ENCODE measurements around the gene OR5I1. TPM values are rescaled to one million over a fixed set of nuclear protein-coding genes. Genes with fewer than 3 reads are reported as not detected.

OR5I1 gene
- total and polyA plus RNA-seq, 2 of the 8 experiments (the other 6 are each of a cell fraction or from before 2014, with no cell fraction given), result not detected

GRCh38 chr11:55956521-55956920 is 20.3 kb upstream of the OR5I1 start:
- Histone ChIP-seq H3K79me1 (ENCODE audit: low read depth, low read length) (no peaks in the 10 kb centered on the region), H3K9ac (replicated peaks in 1 of 4; ENCODE audit: extremely low read depth in 1 of 4, low read depth in 3 of 4, low read length in 3 of 4) (no peak overlapping the region), H3K9me3 (ENCODE audit: insufficient read depth in 2 of 2, low read depth in 1 of 2, low read length in 1 of 2) (no peaks in the 10 kb centered on the region), H3K18ac (ENCODE audit: extremely low read depth, low read length) (no peak overlapping the region), H2BK120ac (replicated peaks; ENCODE audit: low read depth, low read length) (no peak overlapping the region), H3K23me2 (ENCODE audit: low read depth, low read length) (no peaks in the 10 kb centered on the region), H3K27me3 (replicated peaks in 1 of 4; ENCODE audit: control insufficient read depth in 3 of 4, extremely low read depth in 1 of 4, insufficient read depth in 3 of 4, low read length in 3 of 4) (no peaks in the 10 kb centered on the region), H3K36me3 (ENCODE audit: control insufficient read depth in 2 of 4, insufficient read depth in 4 of 4, low read length in 3 of 4) (no peaks in the 10 kb centered on the region), H3K4me2 (ENCODE audit: insufficient read depth in 1 of 2, low read depth in 2 of 2, low read length in 2 of 2) (no peak overlapping the region), H4K8ac (ENCODE audit: extremely low read depth, insufficient read depth, low read length) (no peak overlapping the region), H3K27ac (ENCODE audit: low read depth, low read length) (no peak overlapping the region), H3K79me2 (ENCODE audit: control insufficient read depth in 1 of 2, insufficient read depth in 2 of 2, low read length in 2 of 2) (no peaks in the 10 kb centered on the region), H2AK5ac (ENCODE audit: low read depth, low read length) (no peak overlapping the region), H4K91ac (replicated peaks; ENCODE audit: insufficient read length, low read length) (no peak overlapping the region), H3K4me3 (ENCODE audit: extremely low read depth in 1 of 4, insufficient read depth in 2 of 4, low read depth in 3 of 4, low read length in 4 of 4) (no peak overlapping the region), H2AFZ (ENCODE audit: low read length) (peak overlapping the region; percentile 68), H3K14ac (ENCODE audit: insufficient read length) (no peak overlapping the region), H2BK12ac (ENCODE audit: low read depth, low read length) (no peak overlapping the region), H2BK20ac (ENCODE audit: low read length) (no peak overlapping the region), H3K4me1 (replicated peaks in 1 of 4; ENCODE audit: control insufficient read depth in 3 of 4, insufficient read depth in 4 of 4, low read length in 3 of 4) (no peaks in the 10 kb centered on the region), H2BK5ac (ENCODE audit: low read depth, low read length) (no peak overlapping the region), H4K20me1 (replicated peaks in 1 of 2; ENCODE audit: control insufficient read depth in 1 of 2, insufficient read depth in 2 of 2, low read length in 2 of 2) (no peaks in the 10 kb centered on the region), H3K4ac (replicated peaks; ENCODE audit: insufficient read length, low read depth, low read length) (no peak overlapping the region), H2BK15ac (ENCODE audit: low read length) (no peak overlapping the region), H3K23ac (ENCODE audit: insufficient read length) (no peak overlapping the region), H3K56ac (replicated peaks; ENCODE audit: insufficient read length, low read depth, low read length) (no peak overlapping the region), H4K5ac (ENCODE audit: insufficient read length, low read depth, low read length) (no peak overlapping the region)
- DNase-seq (ENCODE audit: low read depth in 1 of 2, low spot score in 2 of 2) (no peak), FAIRE-seq (no peak)
- CTCF ChIA-PET (ENCODE audit: partially characterized antibody), result no interaction called here
- TF ChIP-seq EP300 (IDR thresholded peaks at IDR 0.05; ENCODE audit: borderline replicate concordance in 1 of 2, low read depth in 2 of 2, low read length in 2 of 2) (no peak), CHD2 (IDR thresholded peaks at IDR 0.05; ENCODE audit: low read length) (no peak), SIN3A (conservative IDR thresholded peaks at IDR 0.05 in 1 of 2, IDR thresholded peaks at IDR 0.05 in 1 of 2; ENCODE audit: low read depth in 1 of 2, low read length in 2 of 2) (no peak), KDM5A (IDR thresholded peaks at IDR 0.05; ENCODE audit: low read length) (no peak), SP2 (IDR thresholded peaks at IDR 0.05; ENCODE audit: low read length) (no peak), TAF7 (optimal IDR thresholded peaks at IDR 0.05; ENCODE audit: borderline replicate concordance, low read depth, low read length) (no peak), KDM1A (IDR thresholded peaks at IDR 0.05; ENCODE audit: borderline replicate concordance, low read length) (no peak), GTF2F1 (IDR thresholded peaks at IDR 0.05; ENCODE audit: borderline replicate concordance, low read depth, low read length) (no peak)
- POLR2A ChIA-PET (ENCODE audit: partially characterized antibody), result no interaction called here
- WGBS, 2 experiments (ENCODE audit: extremely low coverage in 1 of 2, insufficient coverage in 1 of 2, insufficient read length in 1 of 2, insufficient replicate concordance in 2 of 2, low coverage in 1 of 2, low lambda C conversion rate in 2 of 2, missing lambda C conversion rate in 1 of 2), result 60% methylated on average over 4 of the region's 4 CpGs; no CpG with 5 or more reads in 1 of the 2 experiments

Data from H1 (cell line).